ENCODE results near the gene C1GALT1C1.

The C1GALT1C1 gene

GRCh38 chrX:120638619-120639018, 8.8 kb upstream of the C1GALT1C1 start:
- no peak for TF ChIP-seq CTCF (IDR thresholded peaks at IDR 0.05; ENCODE audit: insufficient read depth, low read depth, low read length, missing control alignments)
- DNase-seq (ENCODE audit: low read depth), result no peak
- H3K4me3 ChIP-seq (ENCODE audit: low read length), result no peak overlapping the region

GRCh38 chrX:120625371-120625770, 4.5 kb downstream of the C1GALT1C1 start:
- TF ChIP-seq CTCF (IDR thresholded peaks at IDR 0.05; ENCODE audit: insufficient read depth, low read depth, low read length, missing control alignments), result no peak
- no peak overlapping the region for H3K4me3 ChIP-seq (ENCODE audit: low read length)
- DNase-seq (ENCODE audit: low read depth), result no peak

GRCh38 chrX:120617996-120618630, 11.7 kb downstream of the C1GALT1C1 start:
- H3K4me3 ChIP-seq (ENCODE audit: low read length), result no peak overlapping the region
- no peak for TF ChIP-seq CTCF (IDR thresholded peaks at IDR 0.05; ENCODE audit: insufficient read depth, low read depth, low read length, missing control alignments)
- DNase-seq (ENCODE audit: low read depth), result no peak

GRCh38 chrX:120614816-120615215, 15.0 kb downstream of the C1GALT1C1 start:
- no peak for TF ChIP-seq CTCF (IDR thresholded peaks at IDR 0.05; ENCODE audit: insufficient read depth, low read depth, low read length, missing control alignments)
- DNase-seq (ENCODE audit: low read depth), result no peak

GRCh38 chrX:120612086-120612485, 17.8 kb downstream of the C1GALT1C1 start:
- no peak for TF ChIP-seq CTCF (IDR thresholded peaks at IDR 0.05; ENCODE audit: insufficient read depth, low read depth, low read length, missing control alignments)

More at GRCh38 chrX:120614816-120615215, 15.0 kb downstream of the C1GALT1C1 start:
- no peak overlapping the region for H3K4me3 ChIP-seq (ENCODE audit: low read length)

GRCh38 chrX:120604361-120604782, 25.5 kb downstream of the C1GALT1C1 start:
- no peak for TF ChIP-seq CTCF (IDR thresholded peaks at IDR 0.05; ENCODE audit: insufficient read depth, low read depth, low read length, missing control alignments)
- peak; percentile 44 for DNase-seq (ENCODE audit: low read depth)
- H3K4me3 ChIP-seq (ENCODE audit: low read length), result peak overlapping the region; percentile 76

More at GRCh38 chrX:120612086-120612485, 17.8 kb downstream of the C1GALT1C1 start:
- no peak for DNase-seq (ENCODE audit: low read depth)
- H3K4me3 ChIP-seq (ENCODE audit: low read length), result no peak overlapping the region
